GM12801 (cell line): ENCODE results near the gene CHADL.

ENCODE experiments used
- CTCF ChIP-seq: IDR thresholded peaks from one replicate; pipeline ENCODE4 v1.5.1; 2011; ENCODE audit warnings: control low read depth; ENCODE audit not compliant: insufficient read length; ENCODE audit errors: extremely low read depth

Gene CHADL

GRCh38 chr22:41237707-41238569, 2.8 kb downstream of the CHADL start:
- TF ChIP-seq CTCF: no peak

GRCh38 chr22:41237036-41237706, 3.6 kb downstream of the CHADL start:
- no peak for TF ChIP-seq CTCF

DNA sequence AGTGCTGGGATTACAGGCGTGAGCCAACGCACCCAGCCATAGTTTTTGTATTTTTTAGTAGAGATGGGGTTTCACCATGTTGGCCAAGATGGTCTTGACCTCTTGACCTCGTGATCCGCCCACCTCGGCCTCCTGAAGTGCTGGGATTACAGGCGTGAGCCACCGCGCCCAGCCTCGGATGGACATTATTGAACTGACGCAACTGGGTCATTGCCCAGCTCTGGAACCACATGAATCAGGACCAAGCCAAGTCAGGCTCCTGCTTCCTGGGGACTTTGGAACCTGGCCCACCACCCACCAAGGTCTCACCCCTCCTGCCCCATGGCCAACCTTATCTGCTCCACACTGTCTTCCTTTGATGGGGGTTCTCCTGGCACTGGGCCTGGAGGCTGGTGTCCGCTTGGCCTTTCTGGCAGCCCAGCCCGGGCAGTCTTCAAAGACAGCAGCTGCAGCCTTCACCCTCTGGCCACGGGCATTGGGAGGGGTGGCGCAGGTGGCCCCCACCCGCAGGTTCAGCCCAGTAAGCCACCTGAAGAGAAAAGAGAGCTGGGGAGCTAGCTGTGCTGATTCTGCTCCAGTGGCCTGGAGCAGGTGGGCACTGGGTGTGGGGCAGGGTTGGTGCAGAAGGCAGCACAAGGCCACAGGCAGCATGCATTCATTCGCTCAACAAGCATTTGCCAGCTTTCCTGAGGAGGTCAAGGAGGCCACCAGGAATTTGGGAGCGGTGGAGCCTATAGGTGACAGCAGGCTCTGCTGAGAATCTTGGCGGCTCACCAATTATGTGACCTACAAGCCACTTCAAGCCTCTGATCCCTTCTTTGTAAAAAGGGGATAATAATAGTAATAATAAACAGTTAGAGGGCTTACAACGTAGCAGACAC, 5.7 kb downstream of the CHADL start:
- TF ChIP-seq CTCF: no peak

DNA sequence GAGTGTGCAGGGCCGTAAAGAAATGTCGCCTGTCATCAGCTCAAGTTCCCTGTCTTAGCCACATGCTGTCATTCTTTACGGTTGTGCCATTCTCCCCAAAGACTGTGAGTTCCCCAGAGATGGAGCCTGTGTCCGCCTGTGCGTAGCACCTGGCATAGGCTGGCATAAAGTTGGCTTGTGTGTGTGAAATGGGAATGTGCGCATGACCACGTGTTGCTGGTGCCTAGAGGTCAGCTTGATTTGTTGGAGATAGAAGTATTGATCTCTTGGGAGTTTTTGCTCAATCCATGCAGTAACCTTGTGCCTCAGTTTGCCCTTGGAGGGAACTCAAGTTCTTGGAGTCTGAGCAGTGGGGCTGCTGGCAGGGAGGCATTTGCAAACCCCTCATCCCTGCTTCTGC, 9.4 kb downstream of the CHADL start:
- TF ChIP-seq CTCF: no peak

- TF ChIP-seq CTCF: no peak
Observed at GRCh38 chr22:41230401-41230785, 10.3 kb downstream of the CHADL start.

DNA sequence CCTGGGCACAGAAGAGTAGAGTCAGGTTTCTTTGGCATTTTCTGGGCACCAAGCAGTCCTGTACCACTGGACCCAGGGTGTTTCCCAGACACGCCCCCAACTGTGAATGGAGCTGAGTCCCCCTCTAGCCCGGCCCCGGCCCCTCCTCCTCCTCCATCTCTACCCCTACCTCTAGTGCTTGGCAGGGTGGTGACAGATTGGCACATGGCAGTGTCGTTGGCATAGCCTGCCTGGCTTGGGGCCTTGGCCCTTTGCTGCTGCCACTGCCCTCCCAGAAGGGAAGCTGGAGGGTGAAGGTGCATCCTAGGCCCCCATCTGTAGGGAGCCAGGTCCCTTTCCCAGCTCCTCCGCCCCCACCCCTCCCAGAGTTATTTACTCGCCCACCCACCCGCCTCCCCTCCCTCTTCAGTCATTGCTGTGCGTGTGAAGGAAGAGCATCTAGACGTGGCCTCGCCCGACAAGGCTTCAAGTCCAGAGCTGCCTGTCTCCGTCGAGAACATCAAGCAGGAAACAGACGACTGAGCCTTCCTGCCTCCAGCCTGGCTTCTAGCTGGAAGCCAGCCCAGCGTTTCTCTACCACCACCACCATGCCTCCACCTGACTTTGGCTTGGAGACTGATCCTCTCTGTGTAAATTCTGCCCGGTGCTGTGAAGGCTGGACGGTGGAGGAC, 10.9 kb downstream of the CHADL start:
- TF ChIP-seq CTCF: no peak
